DND-41 (cell line): Measurements from ENCODE around the gene MYO18B.

ENCODE experiments used
- ATAC-seq: fragments of 200-7000 bp; cut with Tn5 transposase; 3 replicates; pipeline ENCODE4 v1.9.1; 2021; ENCODE audit warnings: low read depth; ENCODE audit not compliant: insufficient read depth
- DNase-seq: peaks from one replicate; pipeline ENCODE4 v3.0.0-alpha.2; 2020
- H2AFZ ChIP-seq: 2 replicates; pipeline ENCODE4 v1.6.0; 2012; ENCODE audit warnings: low read depth, low read length
- H3K27ac ChIP-seq: 2 replicates; pipeline ENCODE4 v1.5.1; 2012; ENCODE audit warnings: low read length, inconsistent platforms
- H3K27me3 ChIP-seq: fragments of 200-600 bp; sonication (generic); 2 replicates; pipeline ENCODE4 v1.6.0; 2012; ENCODE audit warnings: low read length, mild to moderate bottlenecking, inconsistent platforms; ENCODE audit not compliant: insufficient read depth, poor library complexity
- H3K36me3 ChIP-seq: 2 replicates; pipeline ENCODE4 v1.5.1; 2012; ENCODE audit warnings: low read length, inconsistent platforms; ENCODE audit not compliant: insufficient read depth
- H3K4me1 ChIP-seq: 2 replicates; pipeline ENCODE4 v1.5.1; 2012; ENCODE audit warnings: mild to moderate bottlenecking, low read length; ENCODE audit not compliant: insufficient read depth
- H3K4me2 ChIP-seq: 2 replicates; pipeline ENCODE4 v1.6.0; 2012; ENCODE audit warnings: mild to moderate bottlenecking, moderate library complexity, low read length, inconsistent platforms; ENCODE audit not compliant: insufficient read depth
- H3K4me3 ChIP-seq, 2 experiments: fragments of 200-600 bp in 1 of 2; shearing (Covaris generic) in 1 of 2; 2 replicates each; pipeline ENCODE4 v1.5.1; 2012 to 2016; ENCODE audit warnings: inconsistent platforms in 2 of 2, low read length in 2 of 2, mild to moderate bottlenecking in 2 of 2, low read depth in 1 of 2, moderate library complexity in 1 of 2
- H3K79me2 ChIP-seq: 2 replicates; pipeline ENCODE4 v1.6.0; 2012; ENCODE audit warnings: low read length, inconsistent platforms; ENCODE audit not compliant: insufficient read depth
- H3K9ac ChIP-seq: 2 replicates; pipeline ENCODE4 v1.6.0; 2012; ENCODE audit warnings: low read depth, mild to moderate bottlenecking, inconsistent platforms, low read length, moderate library complexity
- H3K9me3 ChIP-seq: 2 replicates; pipeline ENCODE4 v1.5.1; 2012; ENCODE audit warnings: low read length, moderate library complexity, mild to moderate bottlenecking, inconsistent platforms; ENCODE audit not compliant: insufficient read depth, severe bottlenecking
- H4K20me1 ChIP-seq: 2 replicates; pipeline ENCODE4 v1.6.0; 2012; ENCODE audit warnings: low read length; ENCODE audit not compliant: insufficient read depth
- EZH2 ChIP-seq: IDR thresholded peaks from 3 replicates; pipeline ENCODE4 v1.6.1; 2012; ENCODE audit warnings: borderline replicate concordance, low read depth, mild to moderate bottlenecking, moderate library complexity, low read length, inconsistent platforms; ENCODE audit not compliant: severe bottlenecking
- TF ChIP-seq, protein P1 (sequence below): IDR thresholded peaks from 2 replicates; pipeline ENCODE4 v1.5.1; 2012; ENCODE audit warnings: borderline replicate concordance, low read length, moderate library complexity, mild to moderate bottlenecking; ENCODE audit not compliant: poor library complexity, severe bottlenecking; ENCODE audit errors: extremely low read depth

MYO18B gene

DNA sequence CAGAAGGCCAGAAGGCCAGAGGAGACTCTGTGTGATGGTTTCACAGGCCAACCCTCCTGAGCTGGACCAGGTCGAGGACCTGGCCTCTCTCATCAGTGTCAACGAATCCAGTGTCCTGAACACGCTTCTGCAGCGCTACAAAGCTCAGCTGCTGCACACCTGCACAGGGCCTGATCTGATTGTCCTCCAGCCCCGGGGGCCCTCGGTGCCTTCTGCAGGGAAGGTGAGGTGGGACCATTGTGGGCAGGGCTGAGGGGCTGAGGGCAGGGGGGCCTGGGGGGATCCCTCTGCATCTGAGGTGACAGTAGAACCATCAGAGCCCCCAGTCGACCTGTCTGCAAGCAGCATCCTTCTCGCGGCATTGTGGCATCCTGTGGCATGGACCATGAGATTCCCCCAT, 30.3 kb downstream of the MYO18B start:
- TF ChIP-seq, protein P1, sequence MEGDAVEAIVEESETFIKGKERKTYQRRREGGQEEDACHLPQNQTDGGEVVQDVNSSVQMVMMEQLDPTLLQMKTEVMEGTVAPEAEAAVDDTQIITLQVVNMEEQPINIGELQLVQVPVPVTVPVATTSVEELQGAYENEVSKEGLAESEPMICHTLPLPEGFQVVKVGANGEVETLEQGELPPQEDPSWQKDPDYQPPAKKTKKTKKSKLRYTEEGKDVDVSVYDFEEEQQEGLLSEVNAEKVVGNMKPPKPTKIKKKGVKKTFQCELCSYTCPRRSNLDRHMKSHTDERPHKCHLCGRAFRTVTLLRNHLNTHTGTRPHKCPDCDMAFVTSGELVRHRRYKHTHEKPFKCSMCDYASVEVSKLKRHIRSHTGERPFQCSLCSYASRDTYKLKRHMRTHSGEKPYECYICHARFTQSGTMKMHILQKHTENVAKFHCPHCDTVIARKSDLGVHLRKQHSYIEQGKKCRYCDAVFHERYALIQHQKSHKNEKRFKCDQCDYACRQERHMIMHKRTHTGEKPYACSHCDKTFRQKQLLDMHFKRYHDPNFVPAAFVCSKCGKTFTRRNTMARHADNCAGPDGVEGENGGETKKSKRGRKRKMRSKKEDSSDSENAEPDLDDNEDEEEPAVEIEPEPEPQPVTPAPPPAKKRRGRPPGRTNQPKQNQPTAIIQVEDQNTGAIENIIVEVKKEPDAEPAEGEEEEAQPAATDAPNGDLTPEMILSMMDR, result no peak
- TF ChIP-seq EZH2, result no peak
- H3K79me2 ChIP-seq, result no peaks in the 10 kb centered on the region
- H3K27me3 ChIP-seq, result no peaks in the 10 kb centered on the region

DNA sequence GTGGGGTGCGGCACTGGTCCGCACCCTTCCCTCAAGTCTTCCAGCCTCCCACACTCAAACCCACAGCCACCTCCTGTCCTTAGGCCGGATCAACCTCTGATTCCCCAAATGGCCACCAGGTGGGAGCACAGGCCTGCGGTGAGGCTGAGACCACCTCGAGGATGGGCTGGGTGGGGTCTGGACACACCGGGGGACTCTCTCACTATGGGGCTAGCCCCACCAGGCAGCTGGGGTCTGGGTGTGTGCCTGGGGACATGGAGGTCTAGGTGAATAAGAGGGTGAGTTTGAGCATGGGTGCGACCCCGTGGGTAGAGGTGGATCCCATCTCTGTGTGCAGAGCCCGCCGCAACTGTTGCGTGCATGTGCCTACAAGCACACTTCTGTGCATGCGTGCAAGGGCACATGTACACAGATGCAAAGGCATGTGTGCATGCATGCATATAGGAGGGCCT, 32.6 kb downstream of the MYO18B start:
- Histone ChIP-seq H3K9me3 (no peaks in the 10 kb centered on the region), H3K4me3 (no peak overlapping the region), H3K4me1 (peaks cover 7% of the 10 kb centered on the region), H3K27me3 (no peaks in the 10 kb centered on the region), H3K27ac (no peak overlapping the region), H3K9ac (no peak overlapping the region), H3K79me2 (no peaks in the 10 kb centered on the region), H2AFZ (no peak overlapping the region), H4K20me1 (no peaks in the 10 kb centered on the region), H3K36me3 (no peaks in the 10 kb centered on the region), H3K4me2 (no peak overlapping the region)
- no peak for TF ChIP-seq EZH2
- TF ChIP-seq, protein P1, result peak; percentile 71
- DNase-seq (peak; percentile 35), ATAC-seq (peak; percentile 47)

More for the DNA sequence above, 30.3 kb downstream of the MYO18B start:
- Histone ChIP-seq H3K4me1 (peaks cover 7% of the 10 kb centered on the region), H3K36me3 (no peaks in the 10 kb centered on the region), H3K4me2 (no peak overlapping the region), H3K4me3 (no peak overlapping the region), H3K9me3 (peaks cover 5% of the 10 kb centered on the region), H3K27ac (peak overlapping the region; percentile 47), H3K9ac (peak overlapping the region; percentile 2; the same call in 1 of the 2 replicates), H4K20me1 (no peaks in the 10 kb centered on the region), H2AFZ (no peak overlapping the region)
- DNase-seq (peak; percentile 30), ATAC-seq (peak; percentile 39)

- no peak overlapping the region for H3K4me2 ChIP-seq
- H3K79me2 ChIP-seq, result no peaks in the 10 kb centered on the region
- no peak overlapping the region for H2AFZ ChIP-seq
- H3K9me3 ChIP-seq, result no peaks in the 10 kb centered on the region
- no peak overlapping the region for H3K9ac ChIP-seq
- no peaks in the 10 kb centered on the region for H3K36me3 ChIP-seq
- peaks cover 7% of the 10 kb centered on the region for H3K4me1 ChIP-seq
- H3K27ac ChIP-seq, result no peak overlapping the region
- H3K27me3 ChIP-seq, result no peaks in the 10 kb centered on the region
- ATAC-seq (no peak), DNase-seq (no peak)
- H3K4me3 ChIP-seq, result no peak overlapping the region
- TF ChIP-seq, protein P1, result no peak
- no peak for TF ChIP-seq EZH2
- H4K20me1 ChIP-seq, result no peaks in the 10 kb centered on the region
These were observed 33.5 kb downstream of the MYO18B start for GRCh38 chr22:25775531-25775930.

GRCh38 chr22:25777411-25777810, 35.4 kb downstream of the MYO18B start:
- Histone ChIP-seq H3K27me3 (no peaks in the 10 kb centered on the region), H3K36me3 (no peaks in the 10 kb centered on the region), H3K9ac (no peak overlapping the region), H2AFZ (no peak overlapping the region), H3K79me2 (no peaks in the 10 kb centered on the region), H3K4me2 (no peak overlapping the region), H3K4me1 (peaks cover 5% of the 10 kb centered on the region), H3K4me3 (no peak overlapping the region), H3K9me3 (no peaks in the 10 kb centered on the region), H4K20me1 (no peaks in the 10 kb centered on the region), H3K27ac (no peak overlapping the region)
- DNase-seq (no peak), ATAC-seq (no peak)
- no peak for TF ChIP-seq EZH2
- TF ChIP-seq, protein P1, result no peak
